Neural cell (in vitro differentiated cells): ENCODE data around the gene APBB2. TPM values are rescaled to one million over a fixed set of nuclear protein-coding genes. Genes with fewer than 3 reads are reported as not detected.
"Not testable (repeated sequence)": the region's sequence is repeated elsewhere in the genome, so short reads cannot be mapped to it uniquely, and the experiment has no call there.

ENCODE experiments used
- H2AFZ ChIP-seq: fragments of 200-600, 300-800 bp; sonication (generic), shearing (Covaris generic); 2 replicates; pipeline ENCODE4 v1.6.0; 2014; ENCODE audit warnings: low read depth, mild to moderate bottlenecking, antibody characterized with exemption, low read length, moderate library complexity
- H3F3A ChIP-seq: fragments of 200-600 bp; shearing (Covaris generic); 2 replicates; pipeline ENCODE4 v1.6.1; 2016; ENCODE audit warnings: mild to moderate bottlenecking, moderate library complexity, mixed read lengths, antibody characterized with exemption, low read length; ENCODE audit not compliant: insufficient read depth, poor library complexity, severe bottlenecking
- H3K27ac ChIP-seq: fragments of 200-600, 300-800 bp; sonication (generic), shearing (Covaris generic); 2 replicates; pipeline ENCODE4 v1.5.1; 2014; ENCODE audit warnings: mild to moderate bottlenecking, low read length, moderate library complexity
- H3K27me3 ChIP-seq: fragments of 300-800, 200-600 bp; sonication (generic), shearing (Covaris generic); 2 replicates; pipeline ENCODE4 v1.6.0; 2014; ENCODE audit warnings: mild to moderate bottlenecking, low read depth, low read length, moderate library complexity; ENCODE audit not compliant: insufficient read depth
- H3K36me3 ChIP-seq: fragments of 300-800, 200-600 bp; sonication (generic), shearing (Covaris generic); 2 replicates; pipeline ENCODE4 v1.5.1; 2014; ENCODE audit warnings: mild to moderate bottlenecking, antibody characterized with exemption, low read length, moderate library complexity; ENCODE audit not compliant: insufficient read depth
- H3K4me2 ChIP-seq: fragments of 300-800, 200-600 bp; sonication (generic), shearing (Covaris generic); 2 replicates; pipeline ENCODE4 v1.6.0; 2014; ENCODE audit warnings: mild to moderate bottlenecking, low read length
- H3K4me3 ChIP-seq: fragments of 300-800, 200-600 bp; sonication (generic), shearing (Covaris generic); 2 replicates; pipeline ENCODE4 v1.5.1; 2014; ENCODE audit warnings: mild to moderate bottlenecking, low read length, moderate library complexity
- H3K79me2 ChIP-seq: fragments of 200-600 bp; shearing (Covaris generic); replicated peaks from 2 replicates; pipeline ENCODE4 v1.6.0; 2014; ENCODE audit warnings: mild to moderate bottlenecking, low read length, moderate library complexity; ENCODE audit not compliant: insufficient read depth
- H3K9ac ChIP-seq: fragments of 300-800, 200-600 bp; sonication (generic), shearing (Covaris generic); 2 replicates; pipeline ENCODE4 v1.6.1; 2016; ENCODE audit warnings: mild to moderate bottlenecking, low read length, mixed read lengths
- H3K9me2 ChIP-seq: fragments of 200-600 bp; shearing (Covaris generic); 2 replicates; pipeline ENCODE4 v1.6.1; 2016; ENCODE audit warnings: mild to moderate bottlenecking, low read length, mixed read lengths; ENCODE audit not compliant: insufficient read depth
- H3K9me3 ChIP-seq: fragments of 200-600, 300-800 bp; sonication (generic), shearing (Covaris generic); 2 replicates; pipeline ENCODE4 v1.6.1; 2016; ENCODE audit warnings: mild to moderate bottlenecking, mixed run types, low read length, moderate library complexity, mixed read lengths
- H4K20me1 ChIP-seq: fragments of 200-600 bp; shearing (Covaris generic); 2 replicates; pipeline ENCODE4 v1.6.1; 2016; ENCODE audit warnings: mild to moderate bottlenecking, mixed run types; ENCODE audit not compliant: insufficient read depth
- CTCF ChIP-seq: fragments of 450-650 bp; IDR thresholded peaks from 2 replicates; pipeline ENCODE4 v1.5.1; 2014; ENCODE audit warnings: antibody characterized with exemption, mild to moderate bottlenecking, moderate library complexity; ENCODE audit not compliant: poor library complexity, severe bottlenecking
- EP300 ChIP-seq: fragments of 450-650 bp; conservative IDR thresholded peaks from 2 replicates; pipeline ENCODE4 v1.6.1; 2014; ENCODE audit warnings: antibody characterized with exemption, mild to moderate bottlenecking, moderate library complexity; ENCODE audit not compliant: poor library complexity, severe bottlenecking
- EZH2 ChIP-seq: fragments of 200-600, 300-800 bp; shearing (Covaris generic), sonication (generic); IDR thresholded peaks from 2 replicates; pipeline ENCODE4 v1.6.1; 2014; ENCODE audit warnings: antibody characterized with exemption, low read length, borderline replicate concordance, mild to moderate bottlenecking; ENCODE audit not compliant: insufficient read depth, poor library complexity, severe bottlenecking
- MXI1 ChIP-seq: fragments of 450-650 bp; conservative IDR thresholded peaks from 2 replicates; pipeline ENCODE4 v1.6.1; 2014; ENCODE audit warnings: antibody characterized with exemption, mild to moderate bottlenecking; ENCODE audit not compliant: poor library complexity, severe bottlenecking
- POLR2AphosphoS5 ChIP-seq: IDR thresholded peaks from 2 replicates; pipeline ENCODE4 v1.6.1; 2012
- RAD21 ChIP-seq: fragments of 450-650 bp; conservative IDR thresholded peaks from 2 replicates; pipeline ENCODE4 v1.6.1; 2014; ENCODE audit warnings: antibody characterized with exemption, mild to moderate bottlenecking, moderate library complexity
- REST ChIP-seq: IDR thresholded peaks from 2 replicates; pipeline ENCODE4 v1.6.1; 2012; ENCODE audit warnings: borderline replicate concordance
- SMC3 ChIP-seq: fragments of 450-650 bp; conservative IDR thresholded peaks from 2 replicates; pipeline ENCODE4 v1.6.1; 2014; ENCODE audit warnings: antibody characterized with exemption, mild to moderate bottlenecking, moderate library complexity; ENCODE audit not compliant: poor library complexity
- TAF1 ChIP-seq: IDR thresholded peaks from 2 replicates; pipeline ENCODE4 v1.6.1; 2012; ENCODE audit warnings: low read depth
- polyA plus RNA-seq: library from polyadenylated mRNA; depleted of rRNA; stranded (reverse); fragments of >200 nt; gene quantifications from 2 replicates; pipeline ENCODE4 v1.2.3, GENCODE V29; 2014

The APBB2 gene
- polyA plus RNA-seq, 1 donor from 2014 or later, result 41.9 TPM

GRCh38 chr4:41061482-41062185, 152.7 kb downstream of the APBB2 start:
- Histone ChIP-seq H3K9me2 (no peaks in the 10 kb centered on the region), H3K4me2 (no peak overlapping the region), H4K20me1 (no peaks in the 10 kb centered on the region), H3K27ac (no peak overlapping the region), H3F3A (no peaks in the 10 kb centered on the region), H3K4me3 (no peak overlapping the region), H3K9ac (no peak overlapping the region), H3K36me3 (no peaks in the 10 kb centered on the region), H3K79me2 (no peaks in the 10 kb centered on the region), H3K27me3 (no peaks in the 10 kb centered on the region), H3K9me3 (no peaks in the 10 kb centered on the region), H2AFZ (no peak overlapping the region)
- TF ChIP-seq MXI1 (no peak), EZH2 (no peak)

GRCh38 chr4:41060352-41061334, 153.7 kb downstream of the APBB2 start:
- Histone ChIP-seq H3K27me3 (no peaks in the 10 kb centered on the region), H3K79me2 (no peaks in the 10 kb centered on the region), H4K20me1 (no peaks in the 10 kb centered on the region), H3K4me3 (no peak overlapping the region), H3K9me3 (no peaks in the 10 kb centered on the region), H3K27ac (no peak overlapping the region), H2AFZ (no peak overlapping the region), H3K9me2 (no peaks in the 10 kb centered on the region), H3F3A (no peaks in the 10 kb centered on the region), H3K9ac (no peak overlapping the region), H3K36me3 (no peaks in the 10 kb centered on the region), H3K4me2 (no peak overlapping the region)
- TF ChIP-seq TAF1 (no peak), EP300 (no peak), POLR2AphosphoS5 (no peak), RAD21 (no peak), CTCF (no peak), MXI1 (no peak), EZH2 (no peak), REST (no peak), SMC3 (no peak)

GRCh38 chr4:41059411-41059810, 154.9 kb downstream of the APBB2 start:
- not testable (repeated sequence) for H4K20me1 ChIP-seq, H3K36me3 ChIP-seq, H3F3A ChIP-seq, H3K27ac ChIP-seq, H3K9me2 ChIP-seq, H3K27me3 ChIP-seq, H3K4me3 ChIP-seq, H2AFZ ChIP-seq, H3K4me2 ChIP-seq, H3K79me2 ChIP-seq, H3K9me3 ChIP-seq, H3K9ac ChIP-seq
